GM21717 (cell line): ENCODE measurements around the gene GALNT12.

Source experiments
- ATAC-seq: cut with Tn5 transposase; IDR thresholded peaks from one replicate; pipeline ENCODE4 v1.9.1; 2021; ENCODE audit warnings: mild to moderate bottlenecking, moderate library complexity; ENCODE audit not compliant: unreplicated experiment

Gene GALNT12

DNA sequence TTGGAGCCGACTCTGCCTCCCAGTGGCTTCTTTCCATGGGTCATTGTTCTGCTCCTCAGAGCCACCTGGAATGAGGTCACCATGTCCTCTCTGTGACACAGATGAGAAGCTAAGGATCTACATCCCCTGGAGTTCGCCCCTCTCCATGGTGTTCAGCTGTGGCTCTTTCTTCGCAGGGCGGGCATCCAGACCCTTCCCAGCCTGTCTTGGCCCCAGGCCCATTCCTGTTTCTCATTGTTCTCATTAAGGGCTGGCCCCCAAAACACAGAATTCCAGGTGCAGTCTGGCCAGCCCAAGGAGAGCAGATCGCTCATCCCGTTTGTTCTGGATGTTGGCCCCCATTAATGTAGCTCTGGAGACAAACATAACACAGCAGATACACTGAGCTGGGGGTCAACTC, 69.8 kb downstream of the GALNT12 start:
- ATAC-seq, result no peak

GRCh38 chr9:98879094-98879962, 71.9 kb downstream of the GALNT12 start:
- ATAC-seq, result no peak

DNA sequence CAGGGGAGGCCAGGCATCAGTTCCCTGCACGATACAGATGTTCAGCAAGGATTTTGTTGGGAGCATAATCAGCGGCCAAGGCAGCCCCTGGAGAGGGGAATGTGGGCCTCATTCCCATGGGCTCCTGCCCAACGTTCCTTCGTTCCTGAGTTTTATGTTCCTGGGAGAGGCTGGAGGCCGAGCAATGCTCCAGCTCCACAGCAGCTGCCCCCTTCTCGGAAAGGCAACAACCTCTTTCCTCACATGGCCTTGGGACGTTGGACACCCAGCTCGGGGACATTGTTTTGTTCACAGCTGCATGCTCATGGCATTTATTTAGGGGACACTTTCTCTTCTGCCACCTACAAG, 72.5 kb downstream of the GALNT12 start:
- ATAC-seq, result no peak

- ATAC-seq, result no peak
Measured at GRCh38 chr9:98880311-98881015, 73.0 kb downstream of the GALNT12 start.

GRCh38 chr9:98881356-98881755, 73.9 kb downstream of the GALNT12 start:
- ATAC-seq, result no peak

GRCh38 chr9:98881836-98882568, 74.5 kb downstream of the GALNT12 start:
- no peak for ATAC-seq

DNA sequence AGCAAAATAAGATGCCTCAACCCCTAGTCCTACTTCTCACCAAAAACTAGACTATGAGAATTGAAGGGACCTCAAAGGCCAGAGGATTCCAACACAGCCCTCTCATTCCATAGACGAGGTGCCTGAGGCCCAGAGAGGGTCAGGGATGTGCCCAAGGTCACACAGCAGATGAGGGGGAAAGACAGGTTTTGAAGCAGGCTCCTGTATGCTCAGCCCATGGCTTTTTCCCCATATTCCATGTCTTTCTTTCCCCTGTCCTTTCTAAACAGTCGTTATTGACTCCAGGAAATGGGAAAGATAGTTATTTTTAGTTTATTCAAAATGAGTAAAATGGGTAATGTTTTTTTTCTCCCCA, 75.1 kb downstream of the GALNT12 start:
- ATAC-seq, result no peak

GRCh38 chr9:98883276-98883675, 75.8 kb downstream of the GALNT12 start:
- ATAC-seq, result no peak

GRCh38 chr9:98884849-98885248, 77.4 kb downstream of the GALNT12 start:
- no peak for ATAC-seq

DNA sequence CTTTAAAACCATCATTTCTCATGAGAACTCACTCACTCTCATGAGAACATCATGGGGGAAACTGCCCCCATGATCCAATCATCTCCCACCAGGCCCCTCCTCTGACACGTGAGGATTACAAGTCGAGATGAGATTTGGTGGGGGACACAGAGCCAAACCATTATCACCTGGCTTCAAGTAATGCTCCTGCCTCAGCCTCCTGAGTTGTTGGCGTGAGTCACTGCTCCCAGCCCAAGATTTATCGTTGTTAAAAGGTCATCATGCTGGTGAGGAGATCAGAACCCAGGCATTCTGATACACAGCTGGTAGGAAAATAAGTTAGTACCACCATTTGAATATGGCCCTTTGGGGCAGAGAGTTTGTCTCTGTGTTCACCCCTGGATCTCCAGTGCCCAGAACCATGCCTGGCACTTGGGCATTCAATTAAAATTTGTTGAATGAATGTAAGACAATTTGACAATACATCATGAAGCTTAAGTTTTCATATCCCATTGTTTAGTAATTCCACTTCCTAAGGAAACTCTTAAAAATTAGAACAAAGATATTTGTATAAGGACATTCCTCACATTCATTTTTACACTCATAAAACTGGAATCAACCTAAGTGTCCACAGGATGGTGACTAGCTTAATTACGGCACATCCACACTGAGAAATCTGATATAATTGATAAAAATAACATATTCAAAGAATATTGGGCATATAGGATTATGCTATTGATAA, 78.3 kb downstream of the GALNT12 start:
- no peak for ATAC-seq

DNA sequence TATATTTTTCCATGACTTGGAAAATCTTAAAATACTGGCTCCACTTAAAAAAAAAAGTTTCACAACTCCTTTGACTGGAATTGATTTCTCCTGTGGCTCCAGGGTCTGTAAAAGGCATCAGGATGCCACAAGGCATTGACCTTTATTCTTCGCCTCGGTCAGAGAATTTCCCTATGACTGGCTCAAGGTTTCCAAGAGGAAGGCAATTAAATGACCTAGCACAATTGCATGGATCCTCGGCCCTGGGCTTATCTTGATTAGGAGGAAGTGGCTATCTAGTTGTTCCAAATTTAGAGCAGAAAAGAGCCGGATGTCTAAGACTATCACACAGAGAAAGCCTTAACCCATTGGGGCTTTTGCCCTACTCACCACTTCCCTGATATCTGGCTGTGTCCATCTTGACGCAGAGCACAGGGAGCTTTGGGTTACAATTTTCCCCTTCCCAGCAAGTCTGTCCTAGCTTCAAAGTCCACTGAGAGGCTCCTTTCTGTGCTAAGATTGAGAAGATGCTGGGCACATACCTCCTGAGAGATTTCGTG, 79.3 kb downstream of the GALNT12 start:
- ATAC-seq, result no peak

DNA sequence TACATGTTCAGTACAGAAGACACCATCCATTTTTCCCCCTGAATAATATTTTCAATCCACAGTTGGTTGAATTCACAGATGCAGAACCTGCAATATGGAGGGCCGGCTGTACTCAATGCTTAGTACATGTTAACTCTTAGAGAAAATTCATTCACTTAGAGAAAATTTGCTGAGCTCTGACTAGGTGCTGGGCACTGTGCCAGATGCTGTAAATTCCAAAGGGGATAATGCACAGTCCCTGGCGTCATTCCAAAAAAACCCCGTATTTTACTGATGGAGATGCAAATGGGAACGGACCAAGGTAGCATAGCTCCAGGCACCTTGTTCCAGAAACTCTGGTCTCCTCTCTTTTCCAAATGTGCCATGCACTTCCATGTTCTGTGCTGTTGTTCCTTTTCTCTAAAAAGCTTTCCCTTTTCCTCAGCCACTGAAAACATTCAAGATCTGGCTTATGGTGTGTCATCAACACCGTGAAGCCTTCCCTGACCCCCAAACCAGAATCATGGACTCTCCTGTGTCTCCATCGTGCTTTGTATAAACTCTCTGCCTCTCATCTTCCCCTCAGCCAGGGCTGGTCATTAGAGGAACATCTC, 80.5 kb downstream of the GALNT12 start:
- no peak for ATAC-seq

DNA sequence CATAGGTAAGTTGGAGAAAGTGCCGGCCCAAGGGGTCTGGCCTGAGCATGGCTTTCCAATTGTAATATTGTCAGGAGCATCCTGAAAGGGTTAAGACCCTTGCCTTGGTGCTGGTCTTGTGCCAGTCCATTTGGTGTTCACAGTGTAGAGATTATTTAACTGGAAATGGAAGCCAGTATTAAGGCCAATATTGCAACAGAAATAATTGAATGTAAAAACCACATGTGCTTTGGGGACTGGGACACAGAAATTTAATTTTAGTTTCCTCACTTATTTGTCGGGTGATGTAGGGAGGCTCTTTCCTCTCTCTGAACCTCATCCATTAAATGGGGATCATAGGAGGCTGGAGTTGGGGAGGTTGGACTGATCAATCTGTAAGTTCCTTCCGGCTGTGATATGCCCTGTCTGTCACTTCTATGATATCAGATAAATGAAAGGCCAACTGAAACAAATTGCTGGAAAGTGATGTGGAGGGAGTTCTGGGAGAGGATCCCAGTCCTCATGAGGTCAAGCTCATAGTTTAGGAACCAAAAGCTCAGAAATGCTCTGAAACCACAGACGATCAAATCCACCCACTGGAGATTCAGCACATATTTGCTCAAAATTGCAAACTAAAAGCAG, 81.4 kb downstream of the GALNT12 start:
- no peak for ATAC-seq

- ATAC-seq, result no peak
Measured at GRCh38 chr9:98890256-98890655, 82.8 kb downstream of the GALNT12 start.

DNA sequence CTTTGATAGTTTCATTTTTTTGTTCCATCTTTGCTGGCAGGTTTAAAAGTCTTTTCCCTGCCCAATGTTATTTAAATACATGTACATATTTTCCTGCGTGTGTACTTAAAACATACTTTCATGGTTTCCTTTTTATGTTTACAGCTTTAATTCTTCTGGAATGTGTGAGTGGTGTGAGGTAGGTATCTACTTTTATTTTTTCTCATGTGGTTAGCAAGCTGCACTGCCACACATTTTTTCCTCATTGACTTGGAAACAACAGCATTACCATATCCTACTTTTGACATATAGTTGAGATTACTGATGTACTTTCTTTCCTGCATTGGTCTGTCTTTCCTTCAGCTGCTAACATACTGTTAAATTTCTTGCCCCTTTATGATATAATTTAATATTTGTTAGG, 84.8 kb downstream of the GALNT12 start:
- no peak for ATAC-seq

DNA sequence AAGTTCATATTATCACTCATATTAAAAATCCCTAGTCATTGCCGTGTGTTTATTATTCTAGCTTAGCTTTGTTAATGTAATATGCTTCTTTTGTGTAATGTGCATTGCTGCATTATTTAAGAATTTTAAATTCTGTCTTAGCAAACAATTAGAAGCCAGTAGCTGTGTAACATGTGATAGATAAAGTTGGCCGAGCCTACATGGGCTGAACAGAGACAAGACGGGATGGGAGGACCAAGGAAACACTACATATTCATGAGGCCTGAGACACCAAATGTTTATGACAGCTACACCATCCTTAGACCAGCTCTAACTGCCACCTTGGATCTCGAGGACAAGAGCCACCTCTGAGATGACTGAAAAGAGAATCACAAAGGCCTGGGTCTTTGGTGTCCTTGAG, 85.2 kb downstream of the GALNT12 start:
- no peak for ATAC-seq

DNA sequence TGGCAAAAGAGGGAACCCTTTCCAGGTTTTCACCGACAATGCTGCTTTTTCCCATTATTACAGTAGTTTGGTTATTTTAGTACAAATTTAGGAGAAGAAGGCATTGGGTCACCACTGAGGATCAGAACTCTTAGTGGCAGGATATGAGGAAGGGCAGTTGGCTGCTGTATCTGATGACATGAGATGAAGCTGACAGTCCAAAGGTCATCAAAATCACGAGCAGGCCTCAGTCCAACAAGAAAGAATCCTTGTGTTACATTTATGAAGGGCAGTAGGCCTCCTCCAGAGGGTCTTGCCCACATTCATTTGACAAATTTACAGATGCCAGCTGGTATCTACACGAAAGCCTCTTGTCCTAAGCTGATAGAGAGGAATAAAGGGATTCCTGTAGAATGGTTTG, 86.7 kb downstream of the GALNT12 start:
- ATAC-seq, result no peak

- ATAC-seq, result no peak
Measured at GRCh38 chr9:98894761-98895160, 87.3 kb downstream of the GALNT12 start.

- ATAC-seq, result no peak
Measured at GRCh38 chr9:98896632-98897031, 89.2 kb downstream of the GALNT12 start.

DNA sequence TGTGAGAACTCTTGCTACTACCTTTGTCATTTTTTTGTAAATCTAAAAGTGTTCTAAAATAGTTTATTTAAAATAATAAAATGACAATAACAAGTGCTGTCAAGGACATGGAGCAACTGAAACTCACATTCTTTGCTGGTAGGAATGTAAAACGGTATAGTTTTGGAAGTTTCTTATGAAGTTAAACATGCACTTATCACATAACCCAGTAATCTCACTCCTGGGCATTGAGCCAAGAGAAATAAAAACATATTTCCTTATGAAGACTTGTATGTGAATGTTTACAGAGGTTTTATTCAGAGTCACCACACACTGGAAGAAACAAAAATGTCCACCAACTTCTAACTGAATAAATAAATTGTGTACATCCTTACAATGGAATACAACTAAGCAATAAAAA, 90.3 kb downstream of the GALNT12 start:
- ATAC-seq, result no peak
